Right ventricle myocardium superior (tissue), 1 donor: ENCODE results near the gene KCNQ1. TPM values are rescaled to one million over a fixed set of nuclear protein-coding genes. Genes with fewer than 3 reads are reported as not detected.

Experiments
- ATAC-seq: fragments of 200-7000 bp; cut with Tn5 transposase; one replicate; pipeline ENCODE4 v1.9.1; 2020; ENCODE audit warnings: mild to moderate bottlenecking; ENCODE audit not compliant: poor library complexity
- DNase-seq: peaks from one replicate; pipeline ENCODE4 v3.0.0-alpha.2; 2020
- intact Hi-C: fragments of 100-400 bp; cut with DNase I; formaldehyde crosslinking; loops from one replicate; pipeline ENCODE4 v1.11.2; 2022
- total RNA-seq: library from RNA; stranded (reverse); fragmentation: NEBNext Ultra II Directional; extraction: Animal tissue kit (Norgen Biotek cat#: 25700); gene quantifications from one replicate; pipeline ENCODE4 v1.2.1, GENCODE V29; 2021
- donor health status: DM: no; HTN: yes; CAD: no; lungs with severe emphysema.

KCNQ1 gene
- total RNA-seq, 1 donor from 2014 or later = 33.4 TPM

DNA sequence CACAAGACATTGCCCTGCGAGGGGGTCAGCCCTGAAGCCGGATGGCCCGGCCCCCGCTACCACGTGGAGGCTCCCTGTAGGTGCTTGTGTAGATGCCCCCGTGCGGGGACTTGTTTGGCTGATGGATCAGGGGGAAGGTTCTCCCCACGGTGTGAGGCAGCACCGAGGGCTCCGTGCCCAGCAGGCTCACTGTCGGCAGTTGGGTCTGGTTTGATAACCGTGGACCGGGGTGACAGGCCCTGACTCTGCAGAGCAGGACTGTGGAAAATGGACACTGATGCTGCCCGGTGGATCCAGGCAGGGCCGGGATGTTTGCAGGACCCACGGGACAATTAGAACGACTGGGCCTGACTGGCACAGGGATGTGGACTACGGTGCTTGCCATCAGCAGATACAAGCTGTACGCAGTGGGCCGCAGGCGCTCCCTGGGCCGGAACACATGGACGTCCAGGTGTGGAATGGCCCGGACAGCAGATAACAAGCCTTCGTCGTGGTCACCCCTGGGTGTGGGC, 19.0 kb downstream of the KCNQ1 start:
- intact Hi-C loops = no loop called here
- ATAC-seq = peak; percentile 16
- DNase-seq = no peak

- DNase-seq = no peak
- ATAC-seq = no peak
These were observed 19.8 kb downstream of the KCNQ1 start for GRCh38 chr11:2464451-2465165.

DNA sequence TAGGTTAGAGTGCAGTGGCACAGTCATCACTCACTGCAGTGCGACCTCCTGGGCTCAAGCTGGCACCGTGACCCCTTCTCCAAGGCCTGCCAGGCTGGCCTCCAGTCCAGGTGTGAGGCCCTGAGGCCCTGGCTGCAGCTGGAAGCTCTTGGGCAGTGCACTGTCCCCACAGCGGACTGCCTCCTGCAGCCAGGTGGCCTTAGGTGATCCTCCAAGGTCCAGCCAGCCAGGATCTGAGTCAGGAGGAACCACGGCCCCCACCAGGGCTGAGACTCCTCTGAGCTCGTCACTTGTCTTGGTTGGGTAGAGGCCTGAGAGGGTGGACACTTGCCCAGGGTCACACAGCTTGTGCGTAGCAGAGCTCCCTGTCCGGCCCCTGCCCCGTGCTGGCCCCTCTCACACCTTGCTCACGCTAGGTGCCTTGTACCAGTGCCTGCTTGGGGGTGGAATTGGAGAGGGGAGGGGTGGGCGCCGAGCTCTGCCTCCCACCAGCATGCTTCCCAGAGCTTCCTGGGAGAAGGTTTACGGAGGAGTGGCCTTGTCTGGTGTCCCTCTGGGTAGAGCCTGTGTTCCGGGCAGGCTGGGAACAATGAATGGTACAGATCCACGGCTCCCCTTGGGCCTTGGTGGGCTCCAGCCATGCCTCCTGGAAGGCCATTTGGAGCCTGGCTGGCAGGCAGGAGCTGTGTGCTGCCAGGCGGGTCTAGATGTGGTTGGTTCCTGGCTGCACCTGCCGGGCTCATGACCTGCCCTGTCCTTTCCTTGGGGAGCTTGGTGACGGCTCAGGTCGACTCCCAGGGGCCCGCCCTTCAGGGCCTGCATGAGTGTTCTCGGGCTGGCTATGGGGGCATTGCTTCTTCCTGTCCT, 20.6 kb downstream of the KCNQ1 start:
- intact Hi-C loops = no loop called here
- ATAC-seq (no peak), DNase-seq (no peak)

More at GRCh38 chr11:2464451-2465165, 19.8 kb downstream of the KCNQ1 start:
- intact Hi-C loops = no loop called here

GRCh38 chr11:2466069-2466801, 21.4 kb downstream of the KCNQ1 start:
- ATAC-seq (no peak), DNase-seq (no peak)
- intact Hi-C loops = no loop called here

DNA sequence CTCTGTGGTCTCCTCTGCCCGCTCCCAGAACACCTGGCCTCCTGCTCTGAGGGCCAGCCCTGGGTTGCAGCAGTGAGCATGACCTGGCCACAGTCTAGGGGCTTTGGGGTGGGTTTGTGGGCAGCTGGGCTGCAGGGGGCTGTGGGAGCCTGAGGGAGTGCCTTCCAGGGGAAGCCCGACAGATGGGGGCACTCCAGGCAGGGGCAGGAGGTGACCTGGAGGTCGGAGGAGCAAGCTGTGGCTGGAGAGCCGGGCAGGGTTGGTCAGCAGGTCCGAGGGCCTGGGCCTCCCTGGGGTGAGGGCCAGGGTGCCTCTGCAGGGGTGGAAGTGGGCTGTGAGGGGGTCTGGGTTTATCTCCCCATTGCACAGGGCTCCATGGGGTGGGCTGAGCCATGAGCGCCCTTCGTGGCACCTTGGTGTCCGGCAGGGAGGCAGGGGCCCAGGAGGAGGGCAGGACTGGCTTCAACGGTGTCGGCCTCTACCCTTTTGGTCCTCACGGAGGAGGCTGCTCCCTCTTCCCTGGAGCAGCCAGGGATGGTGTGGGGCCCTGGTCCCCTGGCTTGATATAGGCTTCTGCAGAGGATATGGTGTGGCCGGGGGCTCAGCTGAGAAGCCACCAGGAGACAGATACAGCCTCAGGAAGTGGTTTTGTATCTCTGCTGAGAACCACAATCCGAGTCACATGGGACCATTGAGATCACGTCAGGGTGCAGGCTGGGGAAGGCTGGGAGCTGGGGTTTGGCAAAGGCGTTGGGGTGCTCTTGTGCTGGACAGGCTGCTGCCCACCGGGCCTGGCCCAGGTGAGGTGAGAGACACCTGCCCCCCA, 22.3 kb downstream of the KCNQ1 start:
- ATAC-seq (no peak), DNase-seq (no peak)
- intact Hi-C loops = no loop called here

- intact Hi-C loops = no loop called here
- DNase-seq (peak; percentile 24), ATAC-seq (no peak)
These were observed 22.9 kb downstream of the KCNQ1 start for GRCh38 chr11:2467695-2468055.

DNA sequence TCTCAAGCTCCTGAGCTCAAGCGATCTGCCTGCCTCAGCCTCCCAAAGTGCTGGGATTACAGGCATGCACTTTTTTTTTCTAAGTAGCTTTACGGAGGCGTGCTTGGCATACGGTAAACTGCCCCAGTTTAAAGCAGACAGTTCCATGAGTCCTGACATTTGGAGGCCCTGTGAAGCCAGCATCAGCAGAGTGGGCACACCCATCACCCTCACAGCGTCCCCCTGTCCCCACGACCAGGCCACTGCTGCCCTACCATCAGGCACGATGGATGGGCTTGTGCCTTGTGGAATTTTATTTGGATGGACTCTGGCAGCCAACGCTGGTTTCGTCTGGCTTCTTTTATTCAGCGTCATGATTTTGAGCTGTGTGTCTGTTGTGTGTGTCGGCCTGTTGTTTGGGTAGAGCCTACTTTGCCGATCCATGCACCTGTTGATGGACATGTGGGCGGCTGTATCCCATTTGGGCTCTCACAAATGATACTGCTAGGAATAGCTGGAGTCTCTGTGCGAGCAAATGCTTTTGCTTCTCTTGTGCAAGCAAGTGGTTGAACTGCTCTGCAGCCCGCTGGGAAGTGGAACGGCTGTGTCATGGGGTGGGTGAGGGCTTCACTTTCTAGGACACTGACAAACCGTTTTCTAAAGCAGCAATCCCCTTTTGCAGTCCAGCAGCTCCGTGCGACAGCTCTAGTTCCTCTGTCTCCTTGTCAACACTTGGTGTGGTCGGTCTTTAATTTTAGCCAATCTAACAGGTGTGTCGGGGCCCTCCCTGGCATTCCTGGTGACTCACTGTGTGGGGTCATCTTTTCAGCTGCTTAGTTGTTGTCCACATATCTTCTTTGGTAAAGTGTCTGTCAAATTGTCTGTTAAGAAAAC, 23.8 kb downstream of the KCNQ1 start:
- DNase-seq = peak; percentile 17
- ATAC-seq = no peak
- intact Hi-C loops = no loop called here

DNA sequence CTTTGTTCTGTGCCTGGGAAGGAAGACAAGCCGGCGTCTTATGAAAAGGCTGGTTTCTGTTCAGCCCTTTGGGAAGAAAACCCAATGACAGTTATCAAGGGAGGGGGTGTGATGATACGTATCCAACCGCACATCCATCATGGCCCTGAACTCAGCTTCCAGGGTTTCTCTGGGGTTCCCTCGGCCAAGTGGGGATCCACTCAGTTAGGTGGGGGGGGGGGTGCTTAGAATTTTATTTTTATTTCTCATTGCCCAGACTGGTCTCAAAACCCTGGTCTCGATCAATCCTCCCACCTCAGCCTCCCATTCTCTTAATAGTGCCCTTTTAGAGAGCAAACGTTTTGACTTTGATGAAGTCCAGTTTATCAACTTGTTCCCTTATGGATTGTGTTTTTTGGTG, 25.7 kb downstream of the KCNQ1 start:
- intact Hi-C loops = no loop called here
- DNase-seq (no peak), ATAC-seq (no peak)

DNA sequence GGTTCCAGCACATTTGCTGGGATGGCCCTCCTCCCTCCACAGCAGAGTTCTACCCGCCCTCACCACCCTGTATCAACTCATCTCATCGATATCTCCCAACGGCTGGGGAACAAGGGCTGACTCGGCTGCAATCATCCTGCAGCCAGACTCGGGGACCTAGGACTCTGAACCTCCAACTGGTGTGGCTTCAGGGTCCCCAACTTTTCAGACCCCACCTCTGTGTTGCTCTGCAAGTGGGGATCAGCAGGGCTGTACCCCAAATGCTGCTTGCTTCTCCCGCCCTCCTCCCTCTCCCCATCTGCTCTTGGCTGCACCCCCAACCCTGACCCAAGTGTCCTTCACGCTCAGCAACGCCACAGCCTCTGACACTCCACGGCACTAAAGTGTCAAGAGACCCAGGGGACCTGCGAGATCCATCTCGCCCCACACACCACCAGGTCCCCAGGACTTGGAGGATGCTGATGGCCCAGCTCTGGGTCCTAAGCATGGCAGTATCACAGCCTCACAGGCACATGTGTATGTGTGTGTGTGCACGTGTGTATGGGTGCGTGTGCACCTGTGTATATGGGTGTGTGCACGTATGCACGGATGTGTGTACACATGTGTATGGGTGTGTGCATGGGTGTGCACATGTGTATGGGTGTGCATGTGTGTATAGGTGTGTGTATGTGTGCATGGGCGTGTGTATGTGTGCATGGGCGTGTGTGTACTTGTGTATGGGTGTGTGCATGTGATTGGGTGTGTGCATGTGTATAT, 26.4 kb downstream of the KCNQ1 start:
- ATAC-seq (no peak), DNase-seq (no peak)
- intact Hi-C loops = no loop called here

DNA sequence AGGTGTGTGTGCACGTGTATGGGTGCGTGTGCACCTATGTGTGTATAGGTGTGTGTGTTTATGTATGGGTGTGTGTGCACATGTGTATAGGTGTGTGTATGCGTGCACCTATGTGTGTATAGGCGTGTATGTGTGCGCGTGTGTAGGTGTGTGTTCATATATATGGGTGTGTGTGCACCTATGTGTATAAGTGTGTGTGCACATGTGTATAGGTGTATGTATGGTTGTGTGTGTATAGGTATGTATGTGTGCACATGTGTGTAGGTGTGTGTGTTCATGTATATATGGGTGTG, 26.9 kb downstream of the KCNQ1 start:
- DNase-seq = no peak
- no peak for ATAC-seq
- intact Hi-C loops = no loop called here

GRCh38 chr11:2472428-2473186, 27.8 kb downstream of the KCNQ1 start:
- intact Hi-C loops = no loop called here
- no peak for ATAC-seq

GRCh38 chr11:2473361-2474058, 28.7 kb downstream of the KCNQ1 start:
- ATAC-seq = peak; percentile 31
- intact Hi-C loops = no loop called here
- no peak for DNase-seq

More at GRCh38 chr11:2472428-2473186, 27.8 kb downstream of the KCNQ1 start:
- no peak for DNase-seq

DNA sequence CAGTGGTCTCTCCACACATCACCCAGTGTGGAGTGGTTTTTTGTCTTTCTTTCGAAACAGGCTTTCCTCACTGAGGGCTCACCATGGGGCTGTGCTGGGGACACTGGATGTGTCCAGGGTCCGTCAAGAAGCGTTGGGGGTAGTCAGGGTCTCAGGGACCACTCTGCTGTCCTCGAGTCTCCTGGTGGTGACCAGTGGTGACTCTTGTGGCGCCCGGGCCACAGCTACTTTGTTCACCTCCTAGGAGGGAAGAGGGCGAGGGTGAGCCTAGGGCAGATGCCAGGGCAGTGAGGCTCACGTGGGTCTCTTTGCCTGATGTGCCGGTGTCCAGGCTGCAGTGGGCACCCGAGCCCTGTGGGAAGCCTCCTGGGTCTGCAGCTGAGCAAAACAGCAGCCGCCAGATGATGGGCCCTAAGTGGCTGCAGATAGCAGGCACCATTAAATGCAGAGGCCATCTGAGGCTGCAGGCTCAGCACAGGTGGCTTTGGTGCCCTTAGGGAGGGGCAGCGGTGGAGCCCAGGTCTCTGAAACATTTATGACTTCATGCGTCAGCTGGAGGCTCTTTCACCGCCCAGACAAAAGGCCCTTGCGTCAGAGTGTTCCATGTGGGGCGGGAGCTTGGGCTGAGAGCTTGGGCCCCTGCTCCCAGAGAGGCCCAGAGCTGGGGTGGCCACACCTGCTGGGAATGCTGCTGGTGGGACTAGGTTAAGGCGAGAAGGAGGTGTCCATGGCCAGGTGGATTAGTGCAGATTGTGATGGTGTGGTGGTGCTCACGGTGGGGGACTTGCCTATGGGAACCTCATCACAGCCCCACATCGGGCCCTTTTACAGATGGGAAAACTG, 29.5 kb downstream of the KCNQ1 start:
- intact Hi-C loops = no loop called here
- DNase-seq (peak; percentile 64), ATAC-seq (peak; percentile 86)

GRCh38 chr11:2475136-2475918, 30.5 kb downstream of the KCNQ1 start:
- intact Hi-C loops = no loop called here
- no peak for DNase-seq
- no peak for ATAC-seq
